Coronary artery (tissue), 2 donors: ENCODE results near the gene TSPAN11.

Experiments used
- DNase-seq: peaks from one replicate; pipeline ENCODE4 v3.0.0-alpha.2; 2017; ENCODE audit warnings: low spot score
- H3K27ac ChIP-seq, 2 donors: fragments of 200-600 bp; sonication (generic); one replicate each; pipeline ENCODE4 v1.5.1; 2016 to 2019
- H3K4me3 ChIP-seq: fragments of 200-600 bp; sonication (generic); 2 replicates; pipeline ENCODE4 v1.5.1; 2016; ENCODE audit warnings: mild to moderate bottlenecking, moderate library complexity
- TF ChIP-seq, protein P1 (sequence below): fragments of 200-600 bp; sonication (generic); IDR thresholded peaks from one replicate; pipeline ENCODE4 v1.5.1; 2019; ENCODE audit warnings: antibody characterized with exemption

TSPAN11 gene

DNA sequence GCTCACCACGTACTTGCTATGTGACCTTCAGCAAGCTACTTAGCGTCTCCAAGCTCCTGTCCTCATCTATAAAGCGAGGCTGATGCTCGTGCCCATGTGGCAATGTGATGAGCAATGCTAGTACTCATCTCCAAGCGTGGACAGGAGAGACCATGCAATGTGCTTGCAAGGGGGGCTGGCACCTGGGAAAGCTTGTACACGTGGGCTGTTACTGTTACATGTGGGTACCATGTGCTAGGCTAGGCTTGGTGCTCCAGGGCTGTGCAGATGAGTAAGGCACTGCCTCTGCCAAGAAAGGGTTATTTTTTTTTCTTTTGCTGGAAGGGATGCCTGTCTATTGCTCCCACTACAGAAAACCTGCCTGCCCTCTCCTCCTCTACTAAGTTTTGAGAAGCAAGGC, 46.6 kb downstream of the TSPAN11 start:
- TF ChIP-seq, protein P1, sequence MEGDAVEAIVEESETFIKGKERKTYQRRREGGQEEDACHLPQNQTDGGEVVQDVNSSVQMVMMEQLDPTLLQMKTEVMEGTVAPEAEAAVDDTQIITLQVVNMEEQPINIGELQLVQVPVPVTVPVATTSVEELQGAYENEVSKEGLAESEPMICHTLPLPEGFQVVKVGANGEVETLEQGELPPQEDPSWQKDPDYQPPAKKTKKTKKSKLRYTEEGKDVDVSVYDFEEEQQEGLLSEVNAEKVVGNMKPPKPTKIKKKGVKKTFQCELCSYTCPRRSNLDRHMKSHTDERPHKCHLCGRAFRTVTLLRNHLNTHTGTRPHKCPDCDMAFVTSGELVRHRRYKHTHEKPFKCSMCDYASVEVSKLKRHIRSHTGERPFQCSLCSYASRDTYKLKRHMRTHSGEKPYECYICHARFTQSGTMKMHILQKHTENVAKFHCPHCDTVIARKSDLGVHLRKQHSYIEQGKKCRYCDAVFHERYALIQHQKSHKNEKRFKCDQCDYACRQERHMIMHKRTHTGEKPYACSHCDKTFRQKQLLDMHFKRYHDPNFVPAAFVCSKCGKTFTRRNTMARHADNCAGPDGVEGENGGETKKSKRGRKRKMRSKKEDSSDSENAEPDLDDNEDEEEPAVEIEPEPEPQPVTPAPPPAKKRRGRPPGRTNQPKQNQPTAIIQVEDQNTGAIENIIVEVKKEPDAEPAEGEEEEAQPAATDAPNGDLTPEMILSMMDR = no peak
- DNase-seq = no peak
- Histone ChIP-seq H3K27ac (no peak overlapping the region), H3K4me3 (no peak overlapping the region)

DNA sequence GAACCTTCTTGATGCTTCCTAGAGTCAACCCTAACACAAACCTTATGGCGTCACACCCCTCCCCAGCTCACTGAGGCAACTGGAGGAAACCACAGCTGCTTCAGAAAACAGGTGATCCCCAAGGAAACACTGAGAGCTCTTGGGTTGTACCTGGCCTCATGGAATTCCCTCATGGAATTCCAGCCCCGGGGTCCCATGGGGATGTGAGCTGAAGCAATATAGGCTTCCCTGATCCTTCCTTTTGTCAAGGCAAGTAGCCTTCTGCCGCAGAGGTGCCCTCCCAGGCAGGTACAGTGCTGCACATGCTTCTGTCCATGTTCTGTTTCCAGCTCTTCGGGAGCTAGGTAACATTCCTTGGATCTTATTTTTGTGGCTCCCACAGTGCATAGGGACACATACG, 47.3 kb downstream of the TSPAN11 start:
- Histone ChIP-seq H3K27ac (no peak overlapping the region), H3K4me3 (no peak overlapping the region)
- TF ChIP-seq, protein P1 = no peak
- no peak for DNase-seq

DNA sequence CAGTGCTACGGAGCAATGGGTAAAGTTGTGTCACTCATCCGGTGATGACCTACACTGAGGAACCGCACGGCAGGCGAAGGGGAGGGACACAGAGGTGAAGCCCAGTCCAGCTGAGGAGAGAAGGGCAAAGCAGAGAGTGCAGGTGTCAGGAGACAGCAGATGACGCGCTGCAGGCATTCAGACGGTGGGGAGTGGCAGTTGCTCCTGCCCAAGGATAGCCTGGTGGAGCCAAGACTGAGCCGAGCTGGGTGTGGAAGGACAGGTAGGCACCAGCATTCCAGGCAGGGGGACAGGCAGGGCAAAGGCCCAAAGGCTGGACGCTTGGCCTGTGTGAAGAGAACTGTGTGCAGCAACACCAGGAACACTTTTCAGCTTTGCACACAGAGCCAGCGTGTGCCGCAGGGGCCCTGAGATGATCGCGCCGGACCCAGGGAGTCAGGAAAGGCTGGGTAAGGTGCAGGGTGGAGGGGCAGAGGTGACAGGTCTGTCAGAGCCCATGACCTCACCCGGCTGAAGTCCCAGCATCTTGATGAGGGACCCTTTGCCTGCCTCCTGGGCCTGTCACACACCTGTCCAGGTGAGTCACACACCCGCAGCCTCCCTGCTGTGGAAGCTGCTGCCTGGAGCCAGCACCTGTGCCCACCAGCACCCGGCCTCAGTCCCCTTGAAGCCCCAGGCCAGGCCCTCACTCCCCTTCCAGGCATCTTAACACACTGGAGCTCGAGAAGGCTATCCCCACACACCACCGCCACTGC, 48.4 kb downstream of the TSPAN11 start:
- H3K27ac ChIP-seq = no peak overlapping the region
- DNase-seq = no peak
- TF ChIP-seq, protein P1 = no peak
- no peak overlapping the region for H3K4me3 ChIP-seq

DNA sequence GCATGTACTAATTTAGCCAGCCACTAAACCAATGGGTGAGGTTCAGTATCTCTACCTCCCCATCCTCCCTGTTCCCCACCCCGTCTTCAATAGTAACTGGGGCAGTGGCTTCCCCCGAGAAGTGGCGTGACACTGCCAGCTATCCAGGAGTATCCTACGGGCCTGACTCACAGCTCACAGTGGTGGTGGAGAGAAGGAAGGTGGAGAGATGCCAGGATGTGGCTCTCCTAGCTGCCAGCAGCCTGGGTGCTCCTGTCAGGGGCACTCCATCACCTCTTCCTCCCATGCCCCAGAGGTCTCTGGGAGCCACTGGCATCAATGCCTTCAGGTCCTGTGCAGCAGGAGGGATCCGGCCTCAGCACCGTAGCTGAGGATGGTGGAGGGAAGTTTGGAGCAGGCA, 49.0 kb downstream of the TSPAN11 start:
- Histone ChIP-seq H3K4me3 (no peak overlapping the region), H3K27ac (no peak overlapping the region)
- TF ChIP-seq, protein P1 = no peak
- DNase-seq = no peak

DNA sequence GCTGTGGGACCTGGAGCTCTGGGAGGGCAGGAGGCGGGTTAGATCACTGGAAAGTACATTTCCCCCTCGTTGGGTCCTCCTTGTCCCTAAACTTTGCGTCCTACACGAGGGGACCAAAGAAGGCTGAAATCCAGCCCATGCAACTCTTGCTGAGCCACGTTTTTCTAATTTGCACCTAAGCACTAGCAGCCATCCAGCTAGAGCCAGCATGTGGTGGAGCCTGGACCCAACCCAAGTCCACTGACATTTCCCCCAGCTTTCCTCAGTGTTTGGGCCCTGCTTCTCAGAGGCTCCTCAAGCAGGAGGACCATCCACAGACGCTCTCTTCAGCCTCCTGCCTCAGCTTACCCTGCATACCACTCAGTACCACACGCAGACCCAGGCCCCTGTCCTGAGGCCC, 49.7 kb downstream of the TSPAN11 start:
- H3K27ac ChIP-seq = no peak overlapping the region
- DNase-seq = no peak
- no peak overlapping the region for H3K4me3 ChIP-seq
- TF ChIP-seq, protein P1 = no peak

DNA sequence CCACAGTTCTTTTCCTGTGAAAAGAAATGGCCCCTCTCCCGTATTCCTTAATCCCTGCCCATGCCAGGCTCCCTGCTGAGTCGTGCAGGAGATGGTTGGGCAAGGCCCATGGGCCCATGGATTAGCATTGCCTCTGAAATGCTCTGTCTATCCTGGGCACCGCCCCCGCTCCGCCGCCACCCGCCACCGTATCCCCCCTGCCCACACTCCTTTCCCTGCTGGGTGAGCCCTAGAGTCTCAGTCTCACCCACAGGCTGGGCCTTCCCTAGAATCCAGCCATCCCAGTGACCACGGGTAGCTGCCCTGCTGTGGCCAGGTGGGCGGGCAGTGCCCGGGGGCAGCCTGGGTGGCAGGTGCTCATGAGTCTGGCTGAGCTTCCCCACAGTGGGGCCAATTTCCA, 50.6 kb downstream of the TSPAN11 start:
- no peak overlapping the region for H3K4me3 ChIP-seq
- TF ChIP-seq, protein P1 = no peak
- no peak for DNase-seq
- H3K27ac ChIP-seq = no peak overlapping the region
